OCI-LY7 (cell line): ENCODE results near the gene GALNT15. TPM values are rescaled to one million over a fixed set of nuclear protein-coding genes. Genes with fewer than 3 reads are reported as not detected.

Experiments
- BruUV-seq: library from RNA; stranded (reverse); fragments of 400-500 nt; replicated peaks from 2 replicates; lab custom pipeline; 2021; lab: Mats Ljungman, UMichigan
- CTCF ChIA-PET: fragments of 300-600 bp; sonication (Branson Sonifier 250); formaldehyde crosslinking; loops from one replicate; lab custom pipeline; 2022; ENCODE audit warnings: antibody characterized with exemption; ENCODE audit not compliant: unreplicated experiment; lab: Charles Lee
- POLR2A ChIA-PET: fragments of 300-600 bp; sonication (Branson Sonifier 250); formaldehyde crosslinking; loops from one replicate; lab custom pipeline; 2022; ENCODE audit warnings: antibody characterized with exemption; lab: Charles Lee
- DNase-seq: peaks from one replicate; pipeline ENCODE4 v3.0.0-alpha.2; 2015; ENCODE audit warnings: low spot score
- H2AFZ ChIP-seq: fragments of 200-600 bp; sonication (generic), shearing (Covaris generic); 2 replicates; pipeline ENCODE4 v1.6.1; 2014; ENCODE audit warnings: mild to moderate bottlenecking, antibody characterized with exemption, low read length, moderate library complexity
- H3K27ac ChIP-seq: fragments of 200-600 bp; sonication (generic); 2 replicates; pipeline ENCODE4 v1.5.1; 2014; ENCODE audit warnings: mixed run types, low read depth, mild to moderate bottlenecking, moderate library complexity, low read length, inconsistent platforms; ENCODE audit not compliant: poor library complexity, severe bottlenecking
- H3K36me3 ChIP-seq: fragments of 200-600 bp; sonication (generic); 2 replicates; pipeline ENCODE4 v1.6.1; 2014; ENCODE audit warnings: mild to moderate bottlenecking, antibody characterized with exemption, low read length, moderate library complexity, mixed read lengths; ENCODE audit not compliant: insufficient read depth
- H3K4me1 ChIP-seq: fragments of 200-600 bp; sonication (generic); 2 replicates; pipeline ENCODE4 v1.5.1; 2014; ENCODE audit warnings: mild to moderate bottlenecking, low read length; ENCODE audit not compliant: insufficient read depth, poor library complexity, severe bottlenecking
- H3K4me2 ChIP-seq: fragments of 200-600 bp; sonication (generic); 2 replicates; pipeline ENCODE4 v1.6.1; 2014; ENCODE audit warnings: mild to moderate bottlenecking, low read length
- H3K4me3 ChIP-seq: fragments of 200-600 bp; sonication (generic); 2 replicates; pipeline ENCODE4 v1.5.1; 2014; ENCODE audit warnings: mild to moderate bottlenecking, low read depth, low read length; ENCODE audit not compliant: poor library complexity, severe bottlenecking
- H3K79me2 ChIP-seq: fragments of 200-600 bp; sonication (generic); 2 replicates; pipeline ENCODE4 v1.6.1; 2016; ENCODE audit warnings: low read depth, mild to moderate bottlenecking, low read length, moderate library complexity, mixed read lengths; ENCODE audit not compliant: insufficient read depth
- H3K9me2 ChIP-seq: fragments of 200-600 bp; sonication (generic); 2 replicates; pipeline ENCODE4 v1.6.1; 2016; ENCODE audit warnings: mild to moderate bottlenecking, low read length, mixed read lengths; ENCODE audit not compliant: insufficient read depth
- H3K9me3 ChIP-seq: fragments of 200-600 bp; sonication (generic); 2 replicates; pipeline ENCODE4 v1.6.1; 2014; ENCODE audit warnings: mild to moderate bottlenecking, mixed run types, low read length, mixed read lengths
- H4K20me1 ChIP-seq: fragments of 200-600 bp; sonication (generic); 2 replicates; pipeline ENCODE4 v1.6.1; 2014; ENCODE audit warnings: mild to moderate bottlenecking, antibody characterized with exemption, low read length, moderate library complexity, mixed read lengths; ENCODE audit not compliant: insufficient read depth
- EZH2phosphoT487 ChIP-seq: fragments of 200-600 bp; sonication (generic); IDR thresholded peaks from 2 replicates; pipeline ENCODE4 v1.6.1; 2018; ENCODE audit warnings: low read depth, borderline replicate concordance, mild to moderate bottlenecking, mixed run types, antibody characterized with exemption, low read length, moderate library complexity, mixed read lengths
- intact Hi-C: fragments of 100-400 bp; cut with micrococcal nuclease; formaldehyde crosslinking; loops from one replicate; pipeline ENCODE4 v1.10.0; 2022; ENCODE audit not compliant: unreplicated experiment
- total RNA-seq, 2 experiments: library from RNA; depleted of rRNA in 1 of 2; stranded (reverse); fragments of >200 nt in 1 of 2; shearing (Covaris generic) in 1 of 2; gene quantifications; 2 replicates each; pipeline ENCODE4 v1.2.3, GENCODE V29; 2014 to 2022
- TF ChIP-seq, protein P1 (sequence below): fragments of 200-600 bp; sonication (generic); conservative IDR thresholded peaks from 2 replicates; pipeline ENCODE4 v1.5.1; 2014; ENCODE audit warnings: mild to moderate bottlenecking, antibody characterized with exemption, low read length, moderate library complexity, mixed read lengths

The GALNT15 gene
- total RNA-seq, 2 experiments from 2014 or later = 0.03 TPM; not detected in 1

DNA sequence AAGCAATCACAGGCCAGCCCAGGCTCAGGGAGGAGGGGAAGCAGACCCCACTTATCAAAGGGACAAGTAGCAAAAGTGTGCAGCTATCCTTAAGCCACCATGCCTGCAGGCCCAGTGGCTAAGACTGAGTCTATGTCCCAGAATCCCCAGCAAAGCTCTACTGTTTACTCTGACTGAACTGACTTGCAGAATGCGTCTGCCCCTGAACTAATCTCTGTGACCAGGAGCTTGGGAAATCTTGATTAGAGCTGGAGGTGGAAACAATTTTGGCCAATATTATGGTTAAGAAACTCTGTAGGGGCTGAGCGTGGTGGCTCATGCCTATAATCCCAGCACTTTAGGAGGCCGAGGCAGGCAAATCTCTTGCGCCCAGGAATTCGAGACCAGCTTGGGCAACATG is 67.7 kb downstream of the GALNT15 start:
- Histone ChIP-seq H3K9me3 (no peaks in the 10 kb centered on the region), H3K9me2 (no peaks in the 10 kb centered on the region), H3K27ac (no peak overlapping the region), H3K4me1 (no peaks in the 10 kb centered on the region), H3K4me2 (no peak overlapping the region), H4K20me1 (no peaks in the 10 kb centered on the region), H2AFZ (no peak overlapping the region), H3K4me3 (no peak overlapping the region), H3K36me3 (no peaks in the 10 kb centered on the region), H3K79me2 (no peaks in the 10 kb centered on the region)
- CTCF ChIA-PET = no interaction called here
- intact Hi-C loops = loop anchor here (10.0 kb wide), 1 partner anchor 1037 kb away; the partner anchor contains the start of gene CAPN7
- POLR2A ChIA-PET = interaction anchor here (0.6 to 1.2 kb wide), 2 partner anchors 10 to 92 kb away, joined by 3 read pairs; no protein-coding TSS in a partner anchor
- no TSS peak for BruUV-seq
- no peak for TF ChIP-seq EZH2phosphoT487
- TF ChIP-seq, protein P1, sequence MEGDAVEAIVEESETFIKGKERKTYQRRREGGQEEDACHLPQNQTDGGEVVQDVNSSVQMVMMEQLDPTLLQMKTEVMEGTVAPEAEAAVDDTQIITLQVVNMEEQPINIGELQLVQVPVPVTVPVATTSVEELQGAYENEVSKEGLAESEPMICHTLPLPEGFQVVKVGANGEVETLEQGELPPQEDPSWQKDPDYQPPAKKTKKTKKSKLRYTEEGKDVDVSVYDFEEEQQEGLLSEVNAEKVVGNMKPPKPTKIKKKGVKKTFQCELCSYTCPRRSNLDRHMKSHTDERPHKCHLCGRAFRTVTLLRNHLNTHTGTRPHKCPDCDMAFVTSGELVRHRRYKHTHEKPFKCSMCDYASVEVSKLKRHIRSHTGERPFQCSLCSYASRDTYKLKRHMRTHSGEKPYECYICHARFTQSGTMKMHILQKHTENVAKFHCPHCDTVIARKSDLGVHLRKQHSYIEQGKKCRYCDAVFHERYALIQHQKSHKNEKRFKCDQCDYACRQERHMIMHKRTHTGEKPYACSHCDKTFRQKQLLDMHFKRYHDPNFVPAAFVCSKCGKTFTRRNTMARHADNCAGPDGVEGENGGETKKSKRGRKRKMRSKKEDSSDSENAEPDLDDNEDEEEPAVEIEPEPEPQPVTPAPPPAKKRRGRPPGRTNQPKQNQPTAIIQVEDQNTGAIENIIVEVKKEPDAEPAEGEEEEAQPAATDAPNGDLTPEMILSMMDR = no peak
- DNase-seq = no peak

DNA sequence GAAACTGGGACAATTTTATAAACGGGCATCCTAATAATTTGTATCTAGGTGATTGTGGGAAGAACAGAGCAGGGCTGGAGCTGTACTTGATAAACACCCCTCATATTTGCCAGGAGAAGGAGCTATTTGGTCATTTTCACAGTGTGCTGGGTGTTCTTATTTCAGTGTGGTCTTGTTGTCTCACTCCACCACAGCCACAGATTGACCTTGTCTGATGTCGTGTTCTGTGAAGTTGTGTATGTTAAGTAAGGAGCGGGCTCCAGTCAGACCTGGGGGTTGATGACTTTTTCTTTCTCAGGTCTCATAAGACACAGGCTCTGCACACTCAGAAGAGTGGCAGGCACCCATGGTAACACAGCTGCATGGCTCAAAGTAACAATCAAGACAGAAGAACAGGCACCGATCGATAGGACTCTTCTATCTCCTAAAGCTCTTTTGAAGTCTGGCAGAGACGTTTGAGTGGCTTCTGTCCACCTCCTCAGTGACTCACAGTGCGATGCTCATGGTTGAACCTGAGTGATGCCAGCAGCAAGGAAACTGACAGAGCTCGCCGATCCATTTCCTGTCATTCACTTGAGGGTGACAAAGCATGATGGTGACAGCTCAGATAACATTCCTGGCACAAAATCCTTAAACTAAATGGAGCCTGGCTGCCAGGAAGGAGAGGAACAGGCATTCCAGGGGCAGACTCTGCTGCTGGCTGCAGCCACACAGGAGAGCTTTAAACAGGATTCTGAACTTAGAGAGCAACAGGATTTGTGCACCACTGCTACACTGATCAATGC is 69.4 kb downstream of the GALNT15 start:
- intact Hi-C loops = loop anchor here (10.0 kb wide), 1 partner anchor 1039 kb away; the partner anchor contains the start of gene CAPN7
- no peak for DNase-seq
- no peaks in the 10 kb centered on the region for H3K36me3 ChIP-seq
- no TSS peak for BruUV-seq
- no peaks in the 10 kb centered on the region for H3K9me3 ChIP-seq
- H3K27ac ChIP-seq = no peak overlapping the region
- H2AFZ ChIP-seq = no peak overlapping the region
- no peaks in the 10 kb centered on the region for H3K9me2 ChIP-seq
- CTCF ChIA-PET = interaction anchor here (1.1 kb wide), 1 partner anchor 7 kb away, joined by 3 read pairs; no protein-coding TSS in a partner anchor
- POLR2A ChIA-PET = interaction anchor here (1.4 kb wide), 1 partner anchor 10 kb away, joined by 4 read pairs; no protein-coding TSS in a partner anchor
- no peaks in the 10 kb centered on the region for H3K79me2 ChIP-seq
- H3K4me1 ChIP-seq = peaks cover 6% of the 10 kb centered on the region
- no peak overlapping the region for H3K4me2 ChIP-seq
- H4K20me1 ChIP-seq = no peaks in the 10 kb centered on the region
- no peak for TF ChIP-seq EZH2phosphoT487
- TF ChIP-seq, protein P1 = no peak
- H3K4me3 ChIP-seq = no peak overlapping the region
